Stimulated activated CD8-positive, alpha-beta memory T cell treated with anti-CD3 and anti-CD28 coated beads, Interleukin-12 subunit alpha, Interleukin-12 subunit beta, amount 100 ng/mL, for 4 hours (primary cell): Measurements from ENCODE around the gene SERINC5.
"Not testable (repeated sequence)": the region's sequence is repeated elsewhere in the genome, so short reads cannot be mapped to it uniquely, and the experiment has no call there.

Experiments
- DNase-seq: peaks from one replicate; pipeline ENCODE4 v3.0.0-alpha.2; 2020; ENCODE audit warnings: low read depth

The SERINC5 gene

DNA sequence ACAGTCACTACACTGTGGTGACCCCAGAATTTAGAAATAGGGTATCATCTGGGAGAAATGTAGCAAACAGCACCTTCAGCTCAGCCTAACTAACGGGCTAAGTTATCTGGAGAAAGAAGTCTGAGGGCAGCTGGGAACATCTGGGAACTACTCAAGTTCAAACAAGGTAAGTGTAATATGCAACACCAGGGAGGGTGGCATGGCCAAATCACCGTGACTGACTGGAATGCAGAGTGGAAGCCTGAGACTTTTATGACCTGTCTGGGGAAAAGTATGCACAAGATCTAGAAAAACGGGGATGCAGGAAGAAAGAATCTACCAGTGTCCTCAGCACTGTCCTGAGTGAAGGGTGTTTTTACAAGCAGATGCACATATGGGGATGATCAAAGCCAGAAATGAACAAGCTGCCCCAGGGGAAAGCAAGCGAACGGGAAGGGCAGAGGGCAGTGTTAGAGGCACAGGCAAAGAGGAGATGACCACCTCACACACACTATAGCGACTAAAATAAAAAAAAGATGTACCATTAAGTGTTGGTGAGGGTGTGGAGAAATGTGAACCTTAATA, 59.9 kb downstream of the SERINC5 start:
- no peak for DNase-seq

DNA sequence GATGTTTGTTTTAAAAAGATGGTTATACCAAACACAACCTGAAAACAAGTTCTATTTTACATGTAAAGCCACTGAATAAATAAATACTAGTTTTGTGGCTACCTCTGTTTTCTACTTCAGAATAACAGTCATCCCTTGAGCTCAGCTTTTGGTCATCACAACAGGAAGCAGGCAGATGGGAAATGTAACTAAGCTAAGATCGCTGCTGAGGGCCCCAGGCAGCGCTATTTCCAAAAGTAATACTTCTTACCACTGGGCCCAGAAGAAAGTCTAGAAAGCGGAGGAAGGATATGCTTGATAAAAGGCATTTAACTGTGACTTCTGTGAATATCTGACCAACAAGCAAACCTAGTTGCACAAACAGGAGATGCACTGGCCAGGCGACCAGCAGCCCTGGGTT, 61.4 kb downstream of the SERINC5 start:
- DNase-seq: no peak

DNA sequence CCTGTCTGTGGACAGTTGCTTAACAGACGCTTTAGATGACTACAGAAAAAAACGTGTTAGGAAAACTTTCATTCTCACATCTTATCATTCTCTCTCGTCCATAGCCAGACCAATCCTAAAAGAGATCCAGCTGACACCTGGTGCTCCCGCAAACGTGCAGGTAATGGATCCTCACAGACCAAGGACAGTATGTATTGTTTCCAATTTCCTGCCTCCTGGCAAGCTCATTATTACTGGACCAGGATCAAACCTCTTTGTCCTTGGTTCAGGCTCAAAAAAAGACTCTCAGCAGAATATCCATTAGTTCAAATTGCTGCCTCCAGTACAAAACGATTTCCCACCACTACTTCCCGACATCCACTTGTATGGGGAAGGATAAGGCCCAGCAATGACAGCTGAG, 62.4 kb downstream of the SERINC5 start:
- no peak for DNase-seq

DNA sequence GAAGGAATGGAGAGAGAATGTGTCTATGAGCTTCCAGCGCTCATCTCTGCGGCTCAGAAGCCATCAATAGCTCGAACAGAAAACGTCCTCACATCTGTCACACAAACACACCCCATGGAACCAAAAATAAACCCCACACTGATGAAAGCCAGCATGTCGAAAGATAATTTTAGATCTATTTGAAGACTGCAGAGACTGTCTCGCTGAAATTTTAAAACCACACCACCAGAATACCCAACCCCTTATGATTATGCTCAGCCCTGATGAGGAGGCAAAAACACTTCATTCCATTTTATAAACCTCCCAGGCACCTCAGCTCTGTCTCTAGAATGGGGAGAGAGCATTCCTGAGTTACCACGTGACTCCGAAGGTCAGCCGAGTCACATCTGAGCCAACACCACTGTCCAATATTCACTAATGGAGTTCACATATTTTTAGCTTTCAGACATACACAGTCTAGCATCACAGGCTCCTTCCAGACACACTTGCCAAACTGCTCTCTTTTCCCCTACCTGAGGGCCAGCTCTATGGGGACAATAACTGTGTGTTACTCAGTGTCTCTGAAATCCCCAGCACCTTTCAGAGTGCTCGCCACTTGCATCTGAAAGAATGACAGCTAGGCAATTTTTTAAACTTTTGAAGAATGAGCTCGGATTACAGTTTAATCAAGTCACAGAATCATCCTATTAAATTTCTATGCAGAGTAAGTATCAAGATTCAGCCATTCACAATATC, 63.2 kb downstream of the SERINC5 start:
- no peak for DNase-seq

DNA sequence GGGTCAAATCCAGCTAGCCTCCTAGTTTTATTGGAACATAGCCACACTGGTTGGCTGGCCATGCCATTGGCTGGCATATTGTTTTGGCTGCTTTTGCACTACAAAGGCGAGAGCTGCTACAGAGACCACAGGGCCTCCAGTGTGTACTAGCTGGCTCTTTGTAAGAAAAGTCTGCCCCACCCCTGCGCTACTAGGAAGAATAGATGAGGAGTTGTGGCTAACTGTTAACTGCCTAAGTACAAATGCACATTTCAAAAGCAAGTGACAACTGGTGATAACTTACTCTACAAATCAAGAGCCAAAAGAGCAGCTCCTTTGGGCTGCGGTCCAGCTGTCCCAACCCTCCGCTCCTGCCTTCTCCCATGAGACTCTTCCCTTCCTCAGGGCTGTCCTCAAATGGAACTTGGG, 63.9 kb downstream of the SERINC5 start:
- DNase-seq: no peak

DNA sequence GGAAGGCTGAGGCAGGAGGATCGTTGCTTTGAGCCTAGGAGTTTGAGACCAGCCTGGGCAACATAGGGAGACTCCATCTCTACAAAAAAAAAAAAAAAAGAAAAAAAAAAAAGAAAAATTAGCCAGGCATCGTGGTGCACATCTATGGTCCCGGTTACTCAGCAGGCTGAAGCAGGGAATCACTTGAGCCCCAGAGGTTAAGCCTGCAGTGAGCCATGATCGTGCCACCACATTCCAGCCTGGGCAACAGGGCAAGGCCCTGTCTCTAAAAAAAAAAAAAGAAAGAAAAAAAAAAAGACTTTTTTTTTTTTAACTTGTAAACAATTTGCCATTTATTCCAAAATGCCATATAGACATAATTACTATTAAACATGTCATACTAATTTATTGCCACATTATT, 64.5 kb downstream of the SERINC5 start:
- DNase-seq: no peak

DNA sequence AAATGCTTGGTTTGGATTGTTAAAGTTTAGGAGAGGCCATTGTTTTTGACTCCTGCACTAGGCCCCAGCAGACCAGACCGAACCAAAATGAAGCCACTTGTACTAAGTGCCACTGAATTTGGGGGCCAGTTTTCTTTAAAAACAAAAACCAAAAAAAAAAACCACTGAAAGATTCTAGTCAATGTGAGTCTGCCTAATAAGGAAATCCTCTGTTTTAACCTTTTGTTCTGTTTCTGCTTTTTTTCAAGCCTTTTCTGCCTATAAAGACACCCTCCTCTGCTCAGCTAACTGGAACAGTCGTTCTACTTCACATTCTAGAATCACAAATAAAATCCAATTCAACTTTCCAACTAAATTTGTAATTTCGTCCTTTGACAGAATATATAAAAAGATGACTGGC, 64.9 kb downstream of the SERINC5 start:
- no peak for DNase-seq

DNA sequence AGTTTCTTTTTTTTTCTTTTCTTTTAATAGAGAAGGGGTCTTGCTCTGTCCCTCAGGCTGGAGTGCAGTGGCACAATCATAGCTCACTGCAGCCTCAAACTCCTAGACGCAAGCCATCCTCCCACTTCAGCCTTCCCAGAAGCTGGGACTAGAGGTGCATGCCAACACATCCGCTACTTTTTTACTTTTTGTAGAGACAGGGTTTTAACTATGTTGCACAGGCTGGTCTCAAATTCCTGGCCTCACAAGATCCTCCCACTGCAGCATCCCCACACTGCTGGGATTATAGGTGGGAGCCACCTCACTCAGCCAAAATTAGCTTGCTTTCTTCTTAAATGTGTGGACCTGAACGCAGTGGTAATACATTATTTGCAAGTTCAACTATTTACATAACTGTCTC, 66.1 kb downstream of the SERINC5 start:
- DNase-seq: no peak

DNA sequence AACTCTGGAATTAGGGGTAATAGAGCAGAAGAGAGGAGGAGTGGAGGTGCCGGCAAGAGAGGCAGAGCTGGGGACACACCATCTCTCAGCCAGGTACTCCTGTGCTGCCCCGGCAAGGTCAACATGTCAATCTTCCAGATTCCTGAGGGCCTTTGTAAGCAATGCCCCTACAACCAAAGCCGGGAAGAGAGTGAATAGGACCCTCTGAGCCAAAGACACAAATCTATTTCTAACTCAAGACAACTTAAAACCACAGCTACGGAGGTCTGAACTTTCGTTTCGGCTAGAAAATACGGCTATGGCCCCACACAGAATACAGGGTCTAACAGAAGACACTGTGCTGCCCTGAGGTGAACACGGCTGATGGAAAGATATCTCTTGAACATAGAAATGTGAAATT, 66.6 kb downstream of the SERINC5 start:
- DNase-seq: no peak

DNA sequence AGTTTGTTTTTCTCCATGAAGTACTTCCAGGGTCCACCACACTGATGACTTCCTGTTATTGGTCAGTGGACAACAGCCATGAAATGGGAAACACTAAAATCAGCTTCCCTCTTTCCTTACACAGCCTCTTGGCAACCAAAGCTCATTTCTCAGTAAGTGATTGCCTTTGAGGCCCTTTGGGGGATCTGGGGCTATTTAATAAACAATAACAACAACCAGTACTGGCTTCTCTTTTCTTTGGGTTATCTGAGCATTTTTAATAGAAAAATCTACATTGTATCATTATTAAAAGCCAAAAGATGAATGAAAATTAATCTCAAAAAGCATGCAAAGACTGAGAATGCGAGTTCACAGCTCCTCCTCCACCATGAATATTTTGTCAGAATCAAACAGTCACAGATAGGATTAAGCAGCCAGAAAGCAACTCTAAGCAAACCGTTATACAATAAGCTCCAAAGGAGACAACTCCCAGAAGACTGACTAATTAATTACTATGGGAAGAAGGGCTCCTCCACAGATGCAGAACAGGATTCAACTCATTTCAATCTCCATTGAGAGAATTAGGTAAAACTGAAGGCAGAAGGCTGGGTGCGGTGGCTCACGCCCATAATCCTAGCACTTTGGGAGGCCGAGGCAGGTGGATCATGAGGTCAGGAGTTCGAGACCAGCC, 68.3 kb downstream of the SERINC5 start:
- no peak for DNase-seq

DNA sequence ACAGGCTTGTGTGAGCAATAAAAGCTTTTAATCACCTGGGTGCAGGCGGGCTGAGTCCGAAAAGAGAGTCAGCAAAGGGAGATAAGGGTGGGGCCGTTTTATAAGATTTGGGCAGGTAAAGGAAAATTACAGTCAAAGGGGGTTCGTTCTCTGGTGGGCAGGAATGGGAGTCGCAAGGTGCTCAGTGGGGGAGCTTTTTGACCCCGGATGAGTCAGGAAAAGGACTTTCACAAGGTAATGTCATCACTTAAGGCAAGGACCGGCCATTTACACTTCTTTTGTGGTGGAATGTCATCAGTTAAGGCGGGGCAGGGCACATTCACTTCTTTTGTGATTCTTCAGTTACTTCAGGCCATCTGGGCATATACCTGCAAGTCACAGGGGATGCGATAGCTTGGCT, 70.3 kb downstream of the SERINC5 start:
- DNase-seq: not testable (repeated sequence)

DNA sequence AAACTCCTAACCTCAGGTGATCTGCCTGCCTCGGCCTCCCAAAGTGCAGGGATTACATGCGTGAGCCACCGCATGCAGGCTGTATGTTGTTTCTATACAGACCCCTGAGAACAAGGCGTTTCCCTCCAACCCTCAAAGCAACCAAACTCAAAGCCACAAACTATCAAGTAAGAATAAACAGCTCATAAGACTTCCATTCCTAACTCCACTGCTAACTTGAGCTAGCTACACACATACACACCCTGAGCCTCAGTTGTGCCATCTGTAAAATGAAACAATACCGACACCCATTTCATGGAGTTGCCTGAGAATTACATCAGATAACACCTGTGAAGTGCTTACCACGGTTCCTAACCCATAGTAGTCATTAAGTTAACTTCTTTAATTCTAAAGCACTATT, 70.8 kb downstream of the SERINC5 start:
- no peak for DNase-seq

DNA sequence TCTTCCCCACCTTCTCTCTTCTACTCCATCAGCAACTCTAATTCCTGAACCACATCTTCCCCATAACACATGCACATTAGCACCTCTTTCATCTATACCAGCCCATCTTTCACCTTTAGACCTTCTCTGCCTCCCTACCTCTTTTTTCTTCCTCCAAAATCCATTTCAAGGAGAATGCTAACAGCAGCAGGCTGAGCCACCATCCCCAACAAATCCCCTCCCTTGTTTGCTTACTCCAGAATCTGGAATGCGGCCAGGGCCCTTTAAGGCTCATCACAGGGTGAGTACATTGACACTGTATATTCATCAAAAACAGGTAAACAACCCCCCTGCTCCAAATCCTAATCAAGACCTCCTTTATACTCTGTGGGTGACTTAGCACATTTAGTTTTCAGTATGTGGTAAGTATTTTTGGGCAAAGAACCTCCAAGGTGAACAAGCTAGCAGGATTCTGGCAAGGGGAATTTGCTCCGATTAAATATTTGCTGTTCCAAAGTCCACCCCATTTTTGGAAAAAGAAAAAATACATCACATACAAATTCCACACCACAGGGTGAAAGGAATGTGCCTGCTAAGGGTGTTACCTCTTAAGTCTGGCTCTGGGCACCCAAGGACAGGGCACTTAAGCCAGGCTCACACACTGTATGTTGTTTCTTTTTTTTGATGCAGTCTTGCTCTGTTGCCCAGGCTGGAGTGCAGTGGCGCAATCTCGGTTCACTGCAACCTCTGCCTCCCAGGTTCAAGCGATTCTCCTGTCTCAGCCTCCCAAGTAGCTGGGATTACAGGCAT, 71.4 kb downstream of the SERINC5 start:
- no peak for DNase-seq

DNA sequence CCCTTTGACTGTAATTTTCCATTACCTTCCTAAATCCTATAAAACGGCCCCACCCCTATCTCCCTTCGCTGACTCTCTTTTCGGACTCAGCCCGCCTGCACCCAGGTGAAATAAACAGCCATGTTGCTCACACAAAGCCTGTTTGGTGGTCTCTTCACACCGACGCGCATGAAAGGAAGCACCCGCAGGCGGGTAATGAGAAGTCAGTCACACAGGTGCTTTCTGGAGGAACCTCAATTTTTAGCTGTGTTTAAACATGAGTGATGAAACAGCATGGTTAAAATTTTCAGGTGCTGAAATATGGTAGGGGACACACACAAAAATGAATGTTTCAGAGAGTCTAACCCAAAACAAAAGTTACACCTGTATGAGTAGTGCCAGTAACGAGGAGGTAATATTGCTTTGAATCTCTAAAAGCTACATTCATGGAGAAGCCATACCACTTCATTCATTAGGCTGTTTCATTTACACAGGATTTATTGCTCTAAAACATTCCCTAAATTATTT, 72.1 kb downstream of the SERINC5 start:
- not testable (repeated sequence) for DNase-seq

DNA sequence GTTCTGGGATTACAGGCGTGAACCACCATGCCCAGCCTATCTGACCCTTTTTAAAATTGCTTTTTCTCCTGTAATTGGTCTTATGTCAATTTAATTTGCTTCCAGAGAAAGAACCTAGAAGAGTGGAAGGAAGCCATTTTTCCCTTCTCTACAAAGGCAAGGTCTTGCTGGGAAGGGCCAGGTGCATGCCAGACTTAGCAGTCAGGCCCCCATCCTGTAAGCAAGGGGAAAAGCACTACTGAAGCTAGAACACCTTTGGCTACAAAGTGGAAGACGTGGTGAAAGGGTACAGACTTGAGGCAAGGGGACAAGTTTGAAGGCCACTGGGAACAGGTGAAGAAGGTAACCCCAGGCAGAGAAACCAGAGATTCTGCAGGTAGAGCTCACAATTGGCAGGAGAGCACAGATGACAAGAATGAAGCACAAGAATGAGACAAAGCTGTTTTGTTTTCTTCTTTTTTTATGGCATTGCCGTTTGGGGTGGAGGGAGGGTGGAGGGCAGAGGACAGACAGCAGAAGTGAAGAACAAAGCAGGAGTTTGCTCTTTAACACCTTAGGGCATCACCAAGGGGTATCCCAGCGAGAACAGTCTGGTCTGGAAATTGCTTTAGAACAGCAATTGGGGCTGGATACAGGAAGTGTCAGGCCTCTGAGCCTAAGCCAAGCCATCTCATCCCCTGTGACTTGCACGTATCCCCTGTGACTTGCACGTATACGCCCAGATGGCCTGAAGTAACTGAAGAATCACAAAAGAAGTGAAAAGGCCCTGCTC, 72.9 kb downstream of the SERINC5 start:
- DNase-seq: no peak

DNA sequence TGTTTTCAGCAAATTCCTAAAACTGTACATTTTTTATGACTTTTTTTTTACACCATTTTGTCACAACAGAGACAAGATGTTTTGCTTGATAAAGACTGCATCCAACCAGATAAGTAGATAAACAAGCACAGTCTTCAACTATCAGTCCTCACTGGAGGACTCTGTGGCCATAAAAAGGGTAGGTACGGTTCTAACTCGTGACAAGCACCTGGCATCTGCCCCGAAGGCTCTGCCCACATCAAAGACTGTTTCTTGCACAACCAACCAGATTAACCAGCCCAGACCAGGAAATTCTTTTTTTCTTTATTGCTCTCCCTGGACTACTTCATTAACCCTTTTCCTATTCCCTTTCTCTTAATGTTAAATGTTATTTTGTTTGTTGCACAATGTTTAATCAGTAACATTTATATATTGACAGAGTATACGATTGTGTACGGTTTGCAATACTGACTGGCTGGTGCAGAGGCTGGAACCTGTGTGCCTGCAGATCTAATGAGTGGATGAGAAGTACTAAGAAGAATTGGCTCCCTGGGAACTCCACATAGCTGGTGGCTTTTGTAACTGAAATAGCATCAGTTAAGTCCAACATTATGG, 74.1 kb downstream of the SERINC5 start:
- no peak for DNase-seq

DNA sequence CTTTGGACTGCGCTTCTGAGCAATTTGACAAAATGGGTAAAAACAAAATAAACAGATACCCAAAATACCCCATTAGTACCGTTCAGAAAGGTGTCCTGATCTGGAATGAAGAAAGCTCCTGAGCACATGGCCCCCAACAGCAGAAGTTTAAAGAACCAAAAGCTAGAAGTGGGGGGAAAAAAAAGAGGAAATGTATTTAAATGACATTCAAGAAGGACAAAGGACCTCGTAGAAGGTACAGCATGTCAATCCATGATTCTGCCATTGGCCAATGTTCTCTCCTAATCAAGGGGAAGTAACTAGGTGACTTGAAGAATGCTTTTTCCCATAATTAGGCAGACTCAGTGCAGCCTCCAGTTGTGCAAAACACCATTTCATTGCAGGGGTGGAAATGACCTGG, 78.6 kb downstream of the SERINC5 start:
- DNase-seq: no peak

DNA sequence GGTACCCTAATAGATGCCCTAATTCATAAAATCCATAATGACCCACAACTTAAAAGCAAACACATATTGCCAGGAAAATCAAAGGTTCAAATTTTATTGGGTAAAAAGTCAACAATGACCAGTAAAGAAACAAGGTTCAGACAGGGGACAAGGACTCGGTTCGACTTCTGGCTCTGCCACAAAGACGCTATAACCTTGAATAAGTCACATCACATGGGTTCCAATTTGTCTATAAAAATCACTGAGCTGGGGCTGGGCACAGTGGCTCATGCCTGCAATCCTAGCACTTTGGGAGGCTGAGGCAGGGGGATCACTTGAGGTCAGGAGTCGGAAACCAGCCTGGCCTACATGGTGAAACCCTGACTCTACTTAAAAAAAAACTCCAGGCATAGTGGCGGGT, 80.5 kb downstream of the SERINC5 start:
- no peak for DNase-seq

DNA sequence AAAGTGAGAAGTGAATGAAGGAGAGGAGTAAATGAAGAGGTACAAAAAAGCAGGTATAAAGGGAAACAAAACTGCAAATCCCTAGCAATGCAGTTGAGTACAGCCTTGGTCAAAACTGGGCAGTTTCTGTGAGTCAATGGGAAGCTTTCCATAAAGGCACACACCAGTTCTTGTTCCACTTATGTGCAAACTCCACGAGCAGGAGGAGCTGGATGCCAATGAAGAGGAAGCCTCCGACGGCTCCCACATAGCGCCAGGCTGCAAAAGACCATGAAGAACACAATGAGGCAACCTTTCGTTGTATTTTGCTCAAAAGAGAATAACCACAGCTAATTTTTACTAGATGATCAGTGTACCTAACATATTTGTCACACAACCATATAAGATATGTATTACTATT, 81.1 kb downstream of the SERINC5 start:
- no peak for DNase-seq

DNA sequence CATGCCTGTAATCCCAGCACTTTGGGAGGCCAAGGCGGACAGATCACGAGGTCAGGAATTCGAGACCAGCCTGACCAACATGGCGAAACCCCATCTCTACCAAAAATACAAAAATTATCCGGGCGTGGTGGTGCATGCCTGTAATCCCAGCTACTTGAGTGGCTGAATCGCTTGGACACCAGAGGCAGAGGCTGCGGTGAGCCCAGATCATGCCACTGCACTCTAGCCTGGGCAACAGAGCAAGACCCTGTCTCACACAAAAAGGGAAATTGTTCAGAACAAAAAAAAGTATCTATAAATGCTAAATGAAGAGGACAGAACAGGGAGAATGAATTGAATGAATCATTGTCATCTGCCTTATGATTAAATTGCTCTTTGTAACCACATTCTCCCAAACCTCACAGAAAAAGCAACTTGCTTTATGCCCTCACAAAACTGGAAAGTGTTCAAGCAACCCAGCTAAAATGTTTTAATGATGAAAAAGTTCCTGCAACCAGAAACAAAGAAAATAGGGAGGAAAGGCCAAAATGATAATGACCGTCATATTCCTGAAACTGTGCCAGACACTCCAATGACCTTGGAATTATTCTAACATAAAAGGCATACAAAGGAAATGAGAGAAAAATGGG, 83.7 kb downstream of the SERINC5 start:
- no peak for DNase-seq

DNA sequence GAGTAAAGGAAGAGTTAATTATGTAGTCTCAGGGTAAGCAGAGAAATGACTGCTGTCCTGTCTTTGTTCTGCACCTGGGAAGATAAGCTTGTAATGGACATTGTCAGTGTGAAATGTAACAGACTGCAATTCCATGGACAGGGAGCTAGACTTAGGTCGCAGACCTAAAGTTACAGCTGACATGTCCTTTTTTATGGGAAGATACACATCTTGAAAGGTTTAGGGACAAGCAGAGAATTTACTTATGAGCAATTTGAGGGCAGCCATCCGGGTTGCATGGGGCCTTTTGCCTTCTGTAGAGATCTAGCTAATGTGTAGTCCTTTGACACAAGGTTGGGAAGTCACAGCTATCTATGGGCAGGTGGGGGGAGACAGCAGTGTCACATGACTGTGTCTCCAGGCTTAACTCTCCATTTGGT, 85.7 kb downstream of the SERINC5 start:
- no peak for DNase-seq
